Uterus (tissue), 2 donors: Measurements from ENCODE around the gene TMPRSS12.
"Not testable (repeated sequence)": the region's sequence is repeated elsewhere in the genome, so short reads cannot be mapped to it uniquely, and the experiment has no call there.

Experiments
- CTCF ChIP-seq, 4 experiments: fragments of 200-600 bp in 2 of 4; fragments of 450-650 bp in 2 of 4; sonication (generic) in 2 of 4; IDR thresholded peaks; one replicate each; pipeline ENCODE4 v1.5.1; 2016 to 2019; ENCODE audit warnings: antibody characterized with exemption in 4 of 4, mild to moderate bottlenecking in 2 of 4, moderate library complexity in 1 of 4
- POLR2A ChIP-seq, 2 donors: fragments of 450-650 bp; IDR thresholded peaks; one replicate each; pipeline ENCODE4 v1.6.1; 2016; ENCODE audit warnings: antibody characterized with exemption in 2 of 2, mild to moderate bottlenecking in 1 of 2, moderate library complexity in 1 of 2

- not testable (repeated sequence) for TF ChIP-seq CTCF, POLR2A (IDR thresholded peaks at IDR 0.05)
Measured at GRCh38 chr12:50930477-50930876, 87.8 kb downstream of the TMPRSS12 start.
